ENCODE results near the gene PNKD. TPM values are rescaled to one million over a fixed set of nuclear protein-coding genes. Genes with fewer than 3 reads are reported as not detected.
"Not testable (repeated sequence)": the region's sequence is repeated elsewhere in the genome, so short reads cannot be mapped to it uniquely, and the experiment has no call there.

The PNKD gene
- polyA plus RNA-seq, 6 donors from 2014 or later = 99.4 to 143 (median 127) TPM

GRCh38 chr2:218270721-218271486 lies 585 bp downstream of the PNKD start:
- DNase-seq = no peak
- no peaks in the 10 kb centered on the region for H3K27me3 Mint-ChIP-seq
- peak overlapping the region in 4 of 6 donors; percentile 94 to 98 (median 96) for H3K27ac Mint-ChIP-seq
- no peaks in the 10 kb centered on the region for H3K9me3 Mint-ChIP-seq
- ATAC-seq (ENCODE audit: low read depth in 2 of 2) = no peak
- peaks cover 4 to 6% of the 10 kb centered on the region in 2 donors for H3K36me3 Mint-ChIP-seq
- H3K4me1 Mint-ChIP-seq = peaks cover 65 to 79% (median 77%) of the 10 kb centered on the region in 3 donors
- H3K4me3 Mint-ChIP-seq = peak overlapping the region; percentile 90 to 99 (median 96)

- peak overlapping the region; percentile 90 to 99 (median 96) for H3K4me3 Mint-ChIP-seq
- ATAC-seq (ENCODE audit: low read depth in 2 of 2) (no peak), DNase-seq (no peak)
- H3K9me3 Mint-ChIP-seq = no peaks in the 10 kb centered on the region
- no peaks in the 10 kb centered on the region for H3K27me3 Mint-ChIP-seq
- H3K36me3 Mint-ChIP-seq = peaks cover under 1 to 6% of the 10 kb centered on the region in 2 donors
- H3K4me1 Mint-ChIP-seq = peaks cover 63 to 84% (median 77%) of the 10 kb centered on the region in 3 donors
- H3K27ac Mint-ChIP-seq = peak overlapping the region in 3 of 6 donors; percentile 26 to 94 (median 94)
Observed at GRCh38 chr2:218271487-218271797, 1.1 kb downstream of the PNKD start.

GRCh38 chr2:218271865-218272530 lies 1.7 kb downstream of the PNKD start:
- Mint-ChIP-seq H3K27ac (peak overlapping the region in 5 of 6 donors; percentile 80 to 97 (median 93)), H3K4me1 (peaks cover 58 to 87% (median 80%) of the 10 kb centered on the region in 3 donors)

GRCh38 chr2:218272531-218273212 lies 2.4 kb downstream of the PNKD start:
- Mint-ChIP-seq H3K27me3 (no peaks in the 10 kb centered on the region), H3K4me1 (peaks cover 51 to 85% (median 80%) of the 10 kb centered on the region in 3 donors), H3K27ac (peak overlapping the region; percentile 58 to 94 (median 92)), H3K36me3 (peaks cover 0 to 12% of the 10 kb centered on the region in 2 donors), H3K4me3 (peak overlapping the region; percentile 51 to 92 (median 84)), H3K9me3 (no peaks in the 10 kb centered on the region)
- DNase-seq = peak; percentile 90
- peak; percentile 48 to 52 for ATAC-seq (ENCODE audit: low read depth in 2 of 2)

More at GRCh38 chr2:218271865-218272530, 1.7 kb downstream of the PNKD start:
- peak overlapping the region; percentile 85 to 99 (median 94) for H3K4me3 Mint-ChIP-seq
- DNase-seq (no peak), ATAC-seq (ENCODE audit: low read depth in 2 of 2) (no peak)
- no peaks in the 10 kb centered on the region for H3K9me3 Mint-ChIP-seq
- H3K36me3 Mint-ChIP-seq = peaks cover 6% of the 10 kb centered on the region in 2 donors
- no peaks in the 10 kb centered on the region for H3K27me3 Mint-ChIP-seq

GRCh38 chr2:218273214-218273907 lies 3.0 kb downstream of the PNKD start:
- Mint-ChIP-seq H3K4me1 (peaks cover 53 to 89% (median 77%) of the 10 kb centered on the region in 3 donors), H3K36me3 (peaks cover 0 to 15% of the 10 kb centered on the region in 2 donors), H3K4me3 (peak overlapping the region; percentile 51 to 92 (median 78)), H3K27ac (peak overlapping the region; percentile 77 to 94 (median 94))
- not testable (repeated sequence) for ATAC-seq (ENCODE audit: low read depth in 2 of 2); H3K9me3 Mint-ChIP-seq; DNase-seq; H3K27me3 Mint-ChIP-seq

DNA sequence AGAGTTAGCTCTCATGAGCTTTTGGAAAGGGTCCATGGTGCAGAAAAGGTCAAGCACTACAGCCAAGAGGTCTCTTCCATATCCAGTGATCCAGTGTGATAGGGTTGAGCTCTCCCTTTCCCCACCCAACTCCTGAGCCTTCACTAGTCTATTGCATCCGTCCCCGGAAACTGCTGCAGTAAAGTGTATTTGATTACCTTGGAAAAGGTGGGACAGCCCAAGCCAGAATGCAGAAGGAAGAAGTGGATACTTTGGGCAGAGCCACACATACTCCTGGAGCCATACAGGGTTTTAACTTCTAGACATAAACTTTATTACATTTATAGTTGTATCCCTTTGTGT lies 3.6 kb downstream of the PNKD start:
- DNase-seq = no peak
- Mint-ChIP-seq H3K27ac (peak overlapping the region; percentile 77 to 94 (median 91)), H3K4me3 (peak overlapping the region in 7 of 8 donors; percentile 36 to 85 (median 57)), H3K4me1 (peaks cover 54 to 90% (median 72%) of the 10 kb centered on the region in 3 donors), H3K27me3 (no peaks in the 10 kb centered on the region), H3K36me3 (peaks cover 0 to 15% of the 10 kb centered on the region in 2 donors), H3K9me3 (no peaks in the 10 kb centered on the region)
- no peak for ATAC-seq (ENCODE audit: low read depth in 2 of 2)

DNA sequence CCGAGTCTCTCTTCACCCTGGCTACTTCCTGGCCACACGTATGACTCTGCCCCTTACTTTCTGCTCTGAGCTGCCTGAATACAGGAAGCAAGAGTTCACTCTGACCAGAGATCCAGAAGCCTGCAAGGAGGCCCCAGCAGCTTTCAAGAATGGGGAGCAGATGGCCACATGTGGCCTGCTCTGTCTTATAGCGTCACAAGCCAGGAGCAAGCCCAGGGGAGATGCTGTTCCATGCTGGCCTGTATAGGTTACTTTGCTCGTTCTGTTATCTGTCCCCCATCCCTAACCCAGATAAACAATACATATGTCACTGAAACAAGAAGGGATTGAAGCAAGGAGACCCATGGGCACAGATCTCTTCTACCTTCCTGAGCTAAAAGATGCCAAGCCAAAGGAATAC lies 4.3 kb downstream of the PNKD start:
- no peak for DNase-seq
- Mint-ChIP-seq H3K36me3 (peaks cover 0 to 15% of the 10 kb centered on the region in 2 donors), H3K27me3 (no peaks in the 10 kb centered on the region), H3K9me3 (no peaks in the 10 kb centered on the region), H3K4me1 (peaks cover 52 to 85% (median 64%) of the 10 kb centered on the region in 3 donors), H3K4me3 (no peak overlapping the region), H3K27ac (peak overlapping the region; percentile 20 to 94 (median 88))
- ATAC-seq (ENCODE audit: low read depth in 2 of 2) = no peak

DNA sequence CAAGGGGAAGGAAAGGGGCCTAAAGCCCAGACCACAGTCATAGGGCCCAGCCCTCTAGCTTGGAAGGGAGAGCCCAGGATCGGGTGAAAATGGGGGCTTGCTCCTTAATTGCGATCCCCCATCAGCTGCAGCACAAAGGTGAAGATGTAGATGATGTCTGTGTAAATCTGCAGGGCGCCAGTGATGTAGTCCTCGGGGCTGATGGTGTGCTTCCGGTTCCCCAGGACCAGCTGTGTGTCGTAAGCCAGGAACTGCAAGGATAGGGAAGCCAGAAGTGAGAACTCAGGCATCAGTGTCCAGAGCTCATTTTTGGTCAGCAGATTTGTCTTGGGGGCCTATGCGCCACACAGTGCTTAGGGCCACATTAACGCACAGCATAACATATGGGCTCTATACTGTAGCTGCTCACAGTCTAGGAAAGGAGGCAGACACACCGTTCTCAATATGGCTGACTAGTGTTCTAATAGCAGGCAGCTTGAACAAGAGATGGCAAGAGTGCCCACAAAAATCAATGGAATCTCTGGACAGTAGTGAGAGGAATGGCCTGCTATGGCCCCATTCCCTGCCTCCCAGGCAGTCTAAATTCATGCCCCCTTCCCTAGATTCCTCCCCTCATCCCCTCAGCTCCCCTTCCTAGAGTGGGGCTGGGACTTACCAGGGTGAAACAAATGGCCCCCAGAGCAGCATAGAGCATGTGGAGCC lies 5.2 kb downstream of the PNKD start:
- H3K4me1 Mint-ChIP-seq = peaks cover 51 to 85% (median 57%) of the 10 kb centered on the region in 3 donors
- peaks cover 6 to 22% of the 10 kb centered on the region in 2 donors for H3K36me3 Mint-ChIP-seq
- peak overlapping the region in 4 of 6 donors; percentile 82 to 94 (median 90) for H3K27ac Mint-ChIP-seq
- ATAC-seq (ENCODE audit: low read depth in 2 of 2) = no peak
- no peak for DNase-seq
- peak overlapping the region in 1 of 8 donors; percentile 26 for H3K4me3 Mint-ChIP-seq
- no peaks in the 10 kb centered on the region for H3K27me3 Mint-ChIP-seq
- no peaks in the 10 kb centered on the region for H3K9me3 Mint-ChIP-seq

- DNase-seq (no peak), ATAC-seq (ENCODE audit: low read depth in 2 of 2) (no peak)
- H3K36me3 Mint-ChIP-seq = peaks cover 6 to 30% of the 10 kb centered on the region in 2 donors
Observed at GRCh38 chr2:218276986-218277755, 6.9 kb downstream of the PNKD start.

DNA sequence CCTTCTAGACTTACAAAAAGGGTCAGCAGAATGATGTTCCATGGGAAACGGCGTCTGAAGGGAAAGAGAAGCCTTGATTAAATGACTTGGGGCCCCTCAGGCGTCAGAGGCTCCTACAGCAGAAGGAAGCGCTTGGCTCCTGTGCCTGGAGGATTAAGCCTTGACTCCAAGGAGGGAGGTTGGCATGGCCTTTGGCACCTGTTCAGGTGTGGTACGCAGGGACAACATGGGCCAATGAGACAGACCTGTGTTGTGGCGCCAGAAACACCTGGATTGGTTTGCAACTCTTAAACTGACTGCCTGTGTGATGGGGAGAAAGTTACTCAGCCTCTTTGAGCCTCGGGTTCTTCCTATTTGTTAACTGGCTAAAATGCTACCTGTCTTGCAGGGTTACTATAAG lies 7.6 kb downstream of the PNKD start:
- no peak overlapping the region for H3K4me3 Mint-ChIP-seq
- H3K36me3 Mint-ChIP-seq = peaks cover 6 to 30% of the 10 kb centered on the region in 2 donors
- H3K4me1 Mint-ChIP-seq = peaks cover 37 to 74% (median 41%) of the 10 kb centered on the region in 3 donors
- no peak for ATAC-seq (ENCODE audit: low read depth in 2 of 2)
- peak overlapping the region in 3 of 6 donors; percentile 74 to 94 (median 74) for H3K27ac Mint-ChIP-seq
- H3K9me3 Mint-ChIP-seq = no peaks in the 10 kb centered on the region
- H3K27me3 Mint-ChIP-seq = no peaks in the 10 kb centered on the region
- no peak for DNase-seq

More at GRCh38 chr2:218276986-218277755, 6.9 kb downstream of the PNKD start:
- peaks cover 39 to 75% (median 44%) of the 10 kb centered on the region in 3 donors for H3K4me1 Mint-ChIP-seq
- H3K9me3 Mint-ChIP-seq = no peaks in the 10 kb centered on the region
- no peaks in the 10 kb centered on the region for H3K27me3 Mint-ChIP-seq
- peak overlapping the region; percentile 39 to 94 (median 77) for H3K27ac Mint-ChIP-seq
- H3K4me3 Mint-ChIP-seq = no peak overlapping the region

DNA sequence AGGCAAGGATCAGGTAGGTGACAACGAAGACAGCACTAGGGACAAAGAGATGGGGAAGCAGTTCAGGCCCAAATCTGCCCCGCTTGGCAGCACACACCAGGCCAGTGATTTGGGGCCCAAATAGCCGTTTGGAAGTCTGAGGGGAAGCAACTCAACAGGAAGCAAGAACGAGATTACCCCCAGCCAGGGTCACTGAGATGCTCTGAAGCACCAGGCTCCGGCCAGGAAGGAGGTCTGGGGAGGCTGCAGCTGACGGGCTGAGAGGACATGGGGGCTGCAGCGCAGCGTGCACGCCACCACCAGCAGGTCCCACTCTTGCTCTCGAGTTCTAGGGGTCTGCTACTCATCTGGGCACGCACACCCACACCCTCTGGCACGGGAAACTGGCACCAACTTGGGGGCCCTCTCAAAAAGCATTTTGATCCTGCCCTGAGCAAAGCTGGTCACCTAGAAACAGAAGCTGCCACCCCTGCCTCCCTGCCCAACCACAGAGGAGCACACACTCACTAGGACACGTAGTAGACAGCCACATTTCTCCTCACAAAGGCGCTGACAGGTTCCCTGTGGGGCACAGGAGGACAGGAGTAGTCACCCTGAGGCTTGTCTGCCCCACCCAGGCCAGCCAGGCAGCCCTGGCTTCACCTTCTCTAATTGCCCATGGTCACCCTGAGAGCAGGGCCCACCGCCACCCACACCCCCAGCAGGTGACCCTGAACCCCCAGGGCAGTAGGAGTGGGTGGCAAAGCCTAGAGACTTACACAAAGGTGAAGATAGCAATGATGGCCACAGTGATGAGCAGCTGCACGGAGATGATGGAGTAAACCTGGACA lies 8.4 kb downstream of the PNKD start:
- Mint-ChIP-seq H3K4me3 (no peak overlapping the region), H3K4me1 (peaks cover 38 to 74% (median 41%) of the 10 kb centered on the region in 3 donors), H3K9me3 (no peaks in the 10 kb centered on the region), H3K27me3 (no peaks in the 10 kb centered on the region), H3K27ac (peak overlapping the region in 5 of 6 donors; percentile 13 to 74 (median 42)), H3K36me3 (peaks cover 6 to 30% of the 10 kb centered on the region in 2 donors)
- DNase-seq = no peak
- no peak for ATAC-seq (ENCODE audit: low read depth in 2 of 2)

Data from naive B cell (primary cell).